ENCODE measurements around the gene PRTG. TPM values are rescaled to one million over a fixed set of nuclear protein-coding genes. Genes with fewer than 3 reads are reported as not detected.

PRTG gene
- total RNA-seq, 1 donor from 2014 or later, result 87.4 TPM

DNA sequence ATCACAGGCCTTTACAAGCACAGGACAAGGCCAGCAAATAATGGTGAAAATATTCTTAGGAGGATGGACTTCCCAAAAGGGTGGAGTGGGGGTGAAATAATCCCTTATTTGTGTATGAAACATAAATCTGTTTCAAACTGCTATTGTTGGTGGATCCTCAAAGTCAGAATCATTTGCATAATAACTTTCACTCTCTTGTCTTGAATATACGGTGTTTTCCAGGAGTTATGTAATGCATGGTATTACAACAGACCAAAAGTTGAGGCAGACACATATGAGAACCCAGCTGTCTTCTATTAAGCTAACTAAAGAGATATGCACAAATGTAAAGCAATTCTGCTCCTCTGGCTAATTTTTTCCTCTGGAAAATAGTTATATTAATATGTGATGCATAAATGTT is 57.7 kb downstream of the PRTG start:
- Mint-ChIP-seq H3K4me3 (ENCODE audit: low read depth) (no peak overlapping the region), H3K27ac (no peak overlapping the region), H3K4me1 (ENCODE audit: low read depth) (peaks cover 36% of the 10 kb centered on the region), H3K9me3 (ENCODE audit: low read depth) (no peaks in the 10 kb centered on the region), H3K36me3 (ENCODE audit: insufficient read depth) (peaks cover 10% of the 10 kb centered on the region), H3K27me3 (no peaks in the 10 kb centered on the region)
- DNase-seq (ENCODE audit: low spot score, unreplicated experiment), result no peak
- TF ChIP-seq, protein P1, sequence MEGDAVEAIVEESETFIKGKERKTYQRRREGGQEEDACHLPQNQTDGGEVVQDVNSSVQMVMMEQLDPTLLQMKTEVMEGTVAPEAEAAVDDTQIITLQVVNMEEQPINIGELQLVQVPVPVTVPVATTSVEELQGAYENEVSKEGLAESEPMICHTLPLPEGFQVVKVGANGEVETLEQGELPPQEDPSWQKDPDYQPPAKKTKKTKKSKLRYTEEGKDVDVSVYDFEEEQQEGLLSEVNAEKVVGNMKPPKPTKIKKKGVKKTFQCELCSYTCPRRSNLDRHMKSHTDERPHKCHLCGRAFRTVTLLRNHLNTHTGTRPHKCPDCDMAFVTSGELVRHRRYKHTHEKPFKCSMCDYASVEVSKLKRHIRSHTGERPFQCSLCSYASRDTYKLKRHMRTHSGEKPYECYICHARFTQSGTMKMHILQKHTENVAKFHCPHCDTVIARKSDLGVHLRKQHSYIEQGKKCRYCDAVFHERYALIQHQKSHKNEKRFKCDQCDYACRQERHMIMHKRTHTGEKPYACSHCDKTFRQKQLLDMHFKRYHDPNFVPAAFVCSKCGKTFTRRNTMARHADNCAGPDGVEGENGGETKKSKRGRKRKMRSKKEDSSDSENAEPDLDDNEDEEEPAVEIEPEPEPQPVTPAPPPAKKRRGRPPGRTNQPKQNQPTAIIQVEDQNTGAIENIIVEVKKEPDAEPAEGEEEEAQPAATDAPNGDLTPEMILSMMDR (IDR thresholded peaks at IDR 0.05; ENCODE audit: unreplicated experiment), result no peak

DNA sequence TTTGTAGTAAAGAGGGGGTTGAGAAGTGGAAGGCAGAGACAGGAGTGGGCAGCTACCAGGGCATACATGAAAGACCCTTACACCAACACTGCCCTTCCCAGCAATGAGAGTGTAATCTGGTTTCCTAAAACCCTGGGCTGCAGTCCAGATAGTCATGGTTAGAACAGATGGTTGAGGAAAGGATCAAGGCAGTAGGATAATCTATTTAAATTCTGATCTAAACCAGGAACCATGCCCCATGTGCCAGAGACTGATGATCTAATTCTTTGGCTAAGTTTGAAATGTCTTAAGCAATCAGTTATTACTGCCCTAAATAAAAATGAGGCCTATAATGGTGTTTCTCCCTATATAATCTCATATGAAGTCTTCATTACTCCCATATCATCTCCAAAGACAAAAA is 59.6 kb downstream of the PRTG start:
- H3K27me3 Mint-ChIP-seq, result no peaks in the 10 kb centered on the region
- no peaks in the 10 kb centered on the region for H3K9me3 Mint-ChIP-seq (ENCODE audit: low read depth)
- TF ChIP-seq, protein P1 (IDR thresholded peaks at IDR 0.05; ENCODE audit: unreplicated experiment), result no peak
- H3K4me1 Mint-ChIP-seq (ENCODE audit: low read depth), result peaks cover 25% of the 10 kb centered on the region
- H3K36me3 Mint-ChIP-seq (ENCODE audit: insufficient read depth), result peaks cover 9% of the 10 kb centered on the region
- H3K27ac Mint-ChIP-seq, result no peak overlapping the region
- DNase-seq (ENCODE audit: low spot score, unreplicated experiment), result no peak
- H3K4me3 Mint-ChIP-seq (ENCODE audit: low read depth), result no peak overlapping the region

DNA sequence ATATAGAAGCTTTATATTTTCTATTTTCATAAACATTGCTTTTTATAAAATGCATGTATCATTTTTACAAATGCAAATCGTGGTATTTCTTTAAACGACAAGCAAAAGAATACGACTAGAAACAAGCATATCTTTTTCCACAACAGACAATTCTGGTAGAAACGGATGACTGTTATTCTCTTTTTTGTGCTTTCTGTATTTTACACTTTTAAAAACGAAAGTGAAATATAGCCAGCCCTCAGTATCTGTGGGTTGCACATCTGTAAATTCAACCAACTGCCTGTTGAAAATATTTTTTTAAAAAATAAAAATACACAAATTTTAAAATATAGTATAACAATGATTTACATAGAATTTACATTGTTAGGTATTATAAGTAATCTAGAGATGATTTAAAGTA is 61.3 kb downstream of the PRTG start:
- H3K4me3 Mint-ChIP-seq (ENCODE audit: low read depth), result no peak overlapping the region
- H3K27ac Mint-ChIP-seq, result no peak overlapping the region
- no peaks in the 10 kb centered on the region for H3K27me3 Mint-ChIP-seq
- peaks cover 16% of the 10 kb centered on the region for H3K4me1 Mint-ChIP-seq (ENCODE audit: low read depth)
- TF ChIP-seq, protein P1 (IDR thresholded peaks at IDR 0.05; ENCODE audit: unreplicated experiment), result no peak
- no peak for DNase-seq (ENCODE audit: low spot score, unreplicated experiment)
- no peaks in the 10 kb centered on the region for H3K9me3 Mint-ChIP-seq (ENCODE audit: low read depth)
- H3K36me3 Mint-ChIP-seq (ENCODE audit: insufficient read depth), result peaks cover 14% of the 10 kb centered on the region

DNA sequence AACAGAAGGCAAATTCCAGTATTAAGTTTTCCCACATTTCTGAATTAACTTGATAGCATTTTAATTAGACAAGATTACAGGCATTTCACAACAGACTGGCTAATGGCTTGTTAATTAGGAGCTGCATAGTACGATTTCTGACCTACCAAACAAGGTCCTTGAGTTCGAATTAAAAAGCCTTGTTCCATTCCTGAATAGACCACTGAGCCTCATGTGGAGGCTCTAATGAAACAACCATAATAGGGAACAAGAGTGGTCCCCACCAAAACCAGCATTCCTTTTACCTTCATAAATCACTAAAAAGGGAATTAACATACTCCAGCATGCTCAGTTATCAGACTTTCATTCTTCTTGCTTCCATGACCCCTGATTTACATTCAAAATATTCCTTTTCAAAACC is 66.4 kb downstream of the PRTG start:
- Mint-ChIP-seq H3K36me3 (ENCODE audit: insufficient read depth) (peaks cover 25% of the 10 kb centered on the region), H3K4me1 (ENCODE audit: low read depth) (peaks cover 13% of the 10 kb centered on the region)

DNA sequence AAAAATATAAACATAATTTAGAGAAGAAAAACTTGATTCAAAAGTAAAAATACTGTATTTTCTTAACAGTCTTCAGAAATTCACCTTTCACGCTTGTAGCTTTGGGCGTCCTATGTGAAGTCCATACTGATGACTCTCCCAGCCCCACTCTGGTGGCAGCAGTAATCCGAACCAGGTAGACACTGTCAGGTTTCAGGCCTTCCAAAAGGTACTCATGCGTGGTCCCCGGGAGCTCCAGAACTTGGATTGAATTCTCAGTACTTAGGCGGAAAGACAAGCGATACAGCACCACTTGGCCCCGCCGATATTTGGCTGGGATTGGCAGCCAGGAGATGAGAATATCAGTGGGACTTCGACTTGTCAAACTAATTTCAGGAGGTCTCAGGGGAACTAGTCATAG is 69.7 kb downstream of the PRTG start:
- Mint-ChIP-seq H3K4me1 (ENCODE audit: low read depth) (peaks cover 13% of the 10 kb centered on the region), H3K36me3 (ENCODE audit: insufficient read depth) (peaks cover 26% of the 10 kb centered on the region), H3K4me3 (ENCODE audit: low read depth) (no peak overlapping the region), H3K27ac (peak overlapping the region; percentile 84), H3K9me3 (ENCODE audit: low read depth) (no peaks in the 10 kb centered on the region), H3K27me3 (no peaks in the 10 kb centered on the region)
- TF ChIP-seq, protein P1 (IDR thresholded peaks at IDR 0.05; ENCODE audit: unreplicated experiment), result no peak
- no peak for DNase-seq (ENCODE audit: low spot score, unreplicated experiment)

More for the DNA sequence above, 66.4 kb downstream of the PRTG start:
- Mint-ChIP-seq H3K27ac (peak overlapping the region; percentile 46), H3K27me3 (no peaks in the 10 kb centered on the region), H3K4me3 (ENCODE audit: low read depth) (no peak overlapping the region), H3K9me3 (ENCODE audit: low read depth) (no peaks in the 10 kb centered on the region)
- DNase-seq (ENCODE audit: low spot score, unreplicated experiment), result no peak
- TF ChIP-seq, protein P1 (IDR thresholded peaks at IDR 0.05; ENCODE audit: unreplicated experiment), result no peak

Data from progenitor cell of endocrine pancreas (in vitro differentiated cells).